ENCODE measurements around the gene FOXRED1. TPM values are rescaled to one million over a fixed set of nuclear protein-coding genes. Genes with fewer than 3 reads are reported as not detected.

The FOXRED1 gene
- total and polyA plus RNA-seq, 9 of the 15 experiments (the other 6 are each of a cell fraction or from before 2014, with no cell fraction given): 14.1 to 94.4 (median 53.1) TPM

- no peak for TF ChIP-seq CHD4 (IDR thresholded peaks at IDR 0.05; ENCODE audit: insufficient read depth, insufficient replicate concordance, low read depth, low read length, poor library complexity, severe bottlenecking)
- no peak for TF ChIP-seq ZNF436 (CRISPR knock-in tag; IDR thresholded peaks at IDR 0.05)
- TF ChIP-seq KLF6 (CRISPR knock-in tag; IDR thresholded peaks at IDR 0.05; ENCODE audit: borderline replicate concordance): no peak
- no peak for TF ChIP-seq ZZZ3 (IDR thresholded peaks at IDR 0.05)
- TF ChIP-seq ASH1L (IDR thresholded peaks at IDR 0.05; ENCODE audit: borderline replicate concordance, low read depth, partially characterized antibody): no peak
- no peak for TF ChIP-seq MGA (IDR thresholded peaks at IDR 0.05)
- TF ChIP-seq MECOM (CRISPR knock-in tag; IDR thresholded peaks at IDR 0.05): no peak
- no peak for TF ChIP-seq SIN3B (IDR thresholded peaks at IDR 0.05; ENCODE audit: low read depth)
- no peak for TF ChIP-seq TCFL5 (CRISPR knock-in tag; conservative IDR thresholded peaks at IDR 0.05)
- TF ChIP-seq SMARCA4 (IDR thresholded peaks at IDR 0.05): 0 out of 2 replicates have a peak, but pooled peaks have one; percentile 11
- TF ChIP-seq KLF16 (IDR thresholded peaks at IDR 0.05): no peak
- TF ChIP-seq FOXK1 (CRISPR knock-in tag; IDR thresholded peaks at IDR 0.05; ENCODE audit: borderline replicate concordance): no peak
- no peak for TF ChIP-seq VEZF1 (CRISPR knock-in tag; IDR thresholded peaks at IDR 0.05)
- TF ChIP-seq CTCF (IDR thresholded peaks at IDR 0.05 in 2 of 3, conservative IDR thresholded peaks at IDR 0.05 in 1 of 3; ENCODE audit: insufficient read depth in 2 of 3, low read depth in 1 of 3, low read length in 3 of 3): peak; percentile 49 to 69 (median 50)
Measured at GRCh38 chr11:126307706-126308105, 38.8 kb downstream of the FOXRED1 start (continued).

All from K562 (cell line).